Hepatic stellate cell (primary cell): ENCODE data around the gene TFR2.
A peak's percentile ranks its signal among the peaks of the same experiment; 100 is the strongest.
"Not testable (repeated sequence)": the region's sequence is repeated elsewhere in the genome, so short reads cannot be mapped to it uniquely, and the experiment has no call there.

Experiments used
- DNase-seq: peaks from one replicate; pipeline ENCODE4 v3.0.0; 2011; ENCODE audit warnings: low spot score

Gene TFR2

GRCh38 chr7:100678291-100678984 is 37.1 kb upstream of the TFR2 start:
- DNase-seq: peak; percentile 11

- DNase-seq: peak; percentile 5
Observed at GRCh38 chr7:100677308-100678267, 36.2 kb upstream of the TFR2 start.

- DNase-seq: no peak
Observed at GRCh38 chr7:100676501-100677306, 35.4 kb upstream of the TFR2 start.

- DNase-seq: peak; percentile 84
Observed at GRCh38 chr7:100675581-100676350, 34.4 kb upstream of the TFR2 start.

- DNase-seq: no peak
Observed at GRCh38 chr7:100675105-100675451, 33.7 kb upstream of the TFR2 start.

- DNase-seq: no peak
Observed at GRCh38 chr7:100674411-100675104, 33.2 kb upstream of the TFR2 start.

- no peak for DNase-seq
Observed at GRCh38 chr7:100673942-100674410, 32.6 kb upstream of the TFR2 start.

GRCh38 chr7:100673302-100673941 is 32.1 kb upstream of the TFR2 start, which contains the start of gene GNB2:
Gene GNB2, plus strand, starts transcription at chr7:100673740. Its CDS starts 2,526 bp downstream, at chr7:100676266.
- DNase-seq: peak; percentile 98

GRCh38 chr7:100671353-100672327 is 30.3 kb upstream of the TFR2 start:
- no peak for DNase-seq

GRCh38 chr7:100670074-100670473 is 28.7 kb upstream of the TFR2 start:
- no peak for DNase-seq

GRCh38 chr7:100669106-100669505 is 27.8 kb upstream of the TFR2 start:
- not testable (repeated sequence) for DNase-seq

GRCh38 chr7:100668069-100668449 is 26.7 kb upstream of the TFR2 start:
- DNase-seq: no peak

- no peak for DNase-seq
Observed at GRCh38 chr7:100667331-100668068, 26.1 kb upstream of the TFR2 start.

GRCh38 chr7:100665168-100665726 is 23.9 kb upstream of the TFR2 start:
- DNase-seq: no peak

GRCh38 chr7:100662194-100662776 is 20.9 kb upstream of the TFR2 start:
- DNase-seq: not testable (repeated sequence)

- peak; percentile 80 for DNase-seq
Observed at GRCh38 chr7:100655908-100656674, 14.7 kb upstream of the TFR2 start, which contains the start of gene ACTL6B. Gene ACTL6B, minus strand, starts transcription at chr7:100656448. Its CDS starts 94 bp downstream, at chr7:100656354.
